Measurements from ENCODE around the gene SLMAP. TPM values are rescaled to one million over a fixed set of nuclear protein-coding genes. Genes with fewer than 3 reads are reported as not detected.

SLMAP gene
- total and polyA plus RNA-seq, 2 of the 4 experiments (the other 2 are of a cell fraction): 15.5 to 26.5 TPM

DNA sequence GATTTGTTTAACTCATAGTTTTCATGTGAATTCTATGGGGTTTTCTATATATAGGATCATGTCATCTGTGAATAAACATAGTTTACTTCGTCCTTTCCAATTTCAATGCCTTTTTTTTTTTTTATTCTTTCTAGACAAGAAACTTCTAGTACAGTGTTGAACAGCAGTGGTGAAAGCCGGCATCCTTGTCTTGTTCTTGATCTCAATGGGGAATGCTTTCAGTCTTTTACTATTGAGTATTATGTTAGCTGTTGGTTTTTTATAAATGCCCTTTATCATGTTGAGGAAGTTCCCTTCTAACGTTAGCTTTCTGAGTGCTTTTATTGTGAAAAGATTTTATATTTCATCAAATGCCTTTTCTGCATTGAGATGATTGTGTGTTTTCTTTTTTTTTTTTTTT lies 69.0 kb downstream of the SLMAP start:
- no peaks in the 10 kb centered on the region for H3K36me3 ChIP-seq (ENCODE audit: control insufficient read depth, insufficient read depth, low read length)
- ChIA-PET POLR2A (ENCODE audit: unreplicated experiment) (no interaction called here), CTCF (interaction anchor here (0.6 kb wide), 2 partner anchors 39 to 173 kb away, joined by 3 read pairs; no protein-coding TSS in a partner anchor)
- no peaks in the 10 kb centered on the region for H3K9me3 ChIP-seq (ENCODE audit: control insufficient read depth, insufficient read depth, low read length)
- DNase-seq: no peak
- in situ Hi-C loops (cut with MboI; ENCODE audit: low sequenced_read_pairs) (no loop called here), dilution Hi-C loops (cut with HindIII; ENCODE audit: low sequenced_read_pairs, unreplicated experiment) (no loop called here), intact Hi-C loops (cut with micrococcal nuclease) (loop anchor here (5.0 kb wide), 2 partner anchors 68 to 158 kb away; partner anchors contain the start of gene SLMAP)
- H3K18ac ChIP-seq (ENCODE audit: low read depth, low read length): no peak overlapping the region
- H2AK9ac ChIP-seq (replicated peaks; ENCODE audit: low read depth, low read length, poor library complexity): no peak overlapping the region
- H3K79me1 ChIP-seq (ENCODE audit: low read depth in 1 of 2, low read length in 2 of 2): peaks cover 30 to 44% of the 10 kb centered on the region in 2 experiments
- TF ChIP-seq RCOR1 (IDR thresholded peaks at IDR 0.05; ENCODE audit: insufficient replicate concordance, low read length) (no peak), BHLHE40 (IDR thresholded peaks at IDR 0.05; ENCODE audit: low read depth, low read length) (no peak), NFE2L2 (IDR thresholded peaks at IDR 0.05; ENCODE audit: low read depth, low read length) (no peak)
- TF ChIP-seq, protein P1, sequence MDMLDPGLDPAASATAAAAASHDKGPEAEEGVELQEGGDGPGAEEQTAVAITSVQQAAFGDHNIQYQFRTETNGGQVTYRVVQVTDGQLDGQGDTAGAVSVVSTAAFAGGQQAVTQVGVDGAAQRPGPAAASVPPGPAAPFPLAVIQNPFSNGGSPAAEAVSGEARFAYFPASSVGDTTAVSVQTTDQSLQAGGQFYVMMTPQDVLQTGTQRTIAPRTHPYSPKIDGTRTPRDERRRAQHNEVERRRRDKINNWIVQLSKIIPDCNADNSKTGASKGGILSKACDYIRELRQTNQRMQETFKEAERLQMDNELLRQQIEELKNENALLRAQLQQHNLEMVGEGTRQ (IDR thresholded peaks at IDR 0.05; ENCODE audit: low read depth, low read length): no peak
- H4K20me1 ChIP-seq (ENCODE audit: insufficient read depth, low read length): peaks cover 20% of the 10 kb centered on the region
- no CpG with 5 or more reads among the region's 3 CpGs for WGBS, 2 experiments (ENCODE audit: extremely low coverage in 2 of 2, insufficient read length in 1 of 2)
- no peak overlapping the region for H4K5ac ChIP-seq (ENCODE audit: low read depth, low read length)
- no peak overlapping the region for H3K4ac ChIP-seq (ENCODE audit: low read depth, low read length)
- no peak overlapping the region for H3K14ac ChIP-seq (replicated peaks; ENCODE audit: low read depth, low read length)
- no peak overlapping the region for H3K23ac ChIP-seq (ENCODE audit: low read depth, low read length)
- H4K91ac ChIP-seq (ENCODE audit: insufficient read depth, low read depth, low read length): no peak overlapping the region
- no peak overlapping the region for H2BK120ac ChIP-seq (ENCODE audit: low read depth, low read length)
- BruUV-seq (replicated peaks): no TSS peak
- ATAC-seq (ENCODE audit: low read depth): no peak
- H3K9me1 ChIP-seq (ENCODE audit: insufficient read depth, low read length): 0 out of 2 replicates have a peak, but pooled peaks cover 4% of the 10 kb centered on the region
- no peak overlapping the region for H2AK5ac ChIP-seq (ENCODE audit: low read depth, low read length)
- no peak overlapping the region for H2AFZ ChIP-seq (replicated peaks; ENCODE audit: low read length, poor library complexity)
- H4K8ac ChIP-seq (ENCODE audit: low read depth in 2 of 2, low read length in 2 of 2): no peak overlapping the region
- no peak overlapping the region for H3K27ac ChIP-seq (ENCODE audit: insufficient read depth, low read length)
- no peak overlapping the region for H2BK15ac ChIP-seq (ENCODE audit: low read depth, low read length)
- H2BK20ac ChIP-seq (ENCODE audit: low read depth, low read length): no peak overlapping the region
- H3K56ac ChIP-seq (ENCODE audit: extremely low read depth, insufficient read depth, low read length): no peak overlapping the region
- H2BK5ac ChIP-seq (ENCODE audit: low read depth, low read length, poor library complexity, severe bottlenecking): no peak overlapping the region
- no peaks in the 10 kb centered on the region for H3K27me3 ChIP-seq (ENCODE audit: control insufficient read depth, insufficient read depth, low read length)
- peaks cover 6% of the 10 kb centered on the region for H3K4me1 ChIP-seq (ENCODE audit: control insufficient read depth, insufficient read depth, low read length)
- H3K4me3 ChIP-seq (ENCODE audit: insufficient read depth, low read depth, low read length): no peak overlapping the region
- H3K4me2 ChIP-seq (ENCODE audit: low read depth, low read length): no peak overlapping the region
- H3K9ac ChIP-seq (ENCODE audit: low read depth, low read length): no peak overlapping the region
